Activated CD4-positive, alpha-beta T cell treated with anti-CD3 and anti-CD28 coated beads, Interleukin-2, amount 50 U/mL, for 48 hours (primary cell): ENCODE data around the gene SNCA.

Source experiments
- DNase-seq, 2 experiments: peaks; one replicate each; pipeline ENCODE4 v3.0.0-alpha.2; 2020

Gene SNCA

GRCh38 chr4:89836897-89837384 is at the start of gene SNCA:
SNCA (minus strand) TSS chr4:89837161; CDS start chr4:89835667, 1,494 bp downstream.
- peak; percentile 38 to 59 for DNase-seq

GRCh38 chr4:89879215-89879614 is 42.3 kb upstream of the SNCA start:
- DNase-seq, result no peak

GRCh38 chr4:89878611-89879010 is 41.6 kb upstream of the SNCA start:
- no peak for DNase-seq

- DNase-seq, result no peak
Measured at GRCh38 chr4:89876548-89876947, 39.6 kb upstream of the SNCA start.

GRCh38 chr4:89871211-89871610 is 34.2 kb upstream of the SNCA start:
- no peak for DNase-seq

GRCh38 chr4:89868999-89869589 is 32.1 kb upstream of the SNCA start:
- no peak for DNase-seq

- no peak for DNase-seq
Measured at GRCh38 chr4:89868276-89868675, 31.3 kb upstream of the SNCA start.

- DNase-seq, result no peak
Measured at GRCh38 chr4:89863533-89863932, 26.6 kb upstream of the SNCA start.

- DNase-seq, result no peak
Measured at GRCh38 chr4:89860971-89861370, 24.0 kb upstream of the SNCA start.

GRCh38 chr4:89855236-89855635 is 18.3 kb upstream of the SNCA start:
- no peak for DNase-seq

GRCh38 chr4:89847571-89848325 is 10.8 kb upstream of the SNCA start:
- DNase-seq, result no peak

GRCh38 chr4:89839558-89839957 is 2.6 kb upstream of the SNCA start:
- DNase-seq, result no peak

GRCh38 chr4:89837993-89838390 is 1.0 kb upstream of the SNCA start:
- DNase-seq, result no peak

GRCh38 chr4:89837385-89837992 is 528 bp upstream of the SNCA start:
- DNase-seq, result peak; percentile 20 to 35

GRCh38 chr4:89836031-89836745 is 773 bp downstream of the SNCA start:
- DNase-seq, result no peak

GRCh38 chr4:89835413-89835812 is 1.5 kb downstream of the SNCA start:
- no peak for DNase-seq

- DNase-seq, result no peak
Measured at GRCh38 chr4:89834486-89835209, 2.3 kb downstream of the SNCA start.

GRCh38 chr4:89829470-89830138 is 7.4 kb downstream of the SNCA start:
- no peak for DNase-seq

GRCh38 chr4:89823416-89823815 is 13.5 kb downstream of the SNCA start:
- no peak for DNase-seq

- DNase-seq, result no peak
Measured at GRCh38 chr4:89821612-89822011, 15.3 kb downstream of the SNCA start.

GRCh38 chr4:89820010-89820409 is 17.0 kb downstream of the SNCA start:
- DNase-seq, result no peak

GRCh38 chr4:89814362-89814761 is 22.6 kb downstream of the SNCA start:
- no peak for DNase-seq
